K562 (cell line): ENCODE measurements around the gene SORBS2. TPM values are rescaled to one million over a fixed set of nuclear protein-coding genes. Genes with fewer than 3 reads are reported as not detected.

Experiments used
- ATF3 ChIP-seq, 2 experiments: fragments of 450-650 bp in 1 of 2; sonication (generic) in 1 of 2; formaldehyde crosslinking in 1 of 2; IDR thresholded peaks in 1 of 2; conservative IDR thresholded peaks in 1 of 2; 2 replicates each; pipeline versions ENCODE4 v1.6.1 to v1.8.1; 2016 to 2023; ENCODE audit warnings: mild to moderate bottlenecking in 2 of 2, moderate library complexity in 2 of 2, inconsistent platforms in 1 of 2, missing genetic modification reagents in 1 of 2
- CEBPB ChIP-seq: fragments of 450-650 bp; IDR thresholded peaks from 2 replicates; pipeline ENCODE4 v1.6.1; 2016; ENCODE audit warnings: missing genetic modification characterization, missing compliant biosample characterization
- HNRNPLL ChIP-seq: fragments of 200-400 bp; formaldehyde crosslinking; IDR thresholded peaks from 2 replicates; pipeline ENCODE4 v1.6.1; 2017; ENCODE audit warnings: low read length, low read depth, mild to moderate bottlenecking; ENCODE audit not compliant: poor library complexity, severe bottlenecking
- MCM2 ChIP-seq: fragments of 450-650 bp; IDR thresholded peaks from 2 replicates; pipeline ENCODE4 v1.6.1; 2017; ENCODE audit warnings: low read depth, mild to moderate bottlenecking
- NR2F6 ChIP-seq: fragments of 450-650 bp; formaldehyde crosslinking; IDR thresholded peaks from 2 replicates; pipeline ENCODE4 v1.4.0; 2020; ENCODE audit warnings: mild to moderate bottlenecking
- POLR2AphosphoS5 ChIP-seq: IDR thresholded peaks from 2 replicates; pipeline ENCODE4 v1.6.1; 2011; ENCODE audit warnings: mild to moderate bottlenecking, low read depth, low read length, moderate library complexity; ENCODE audit not compliant: control insufficient read depth, insufficient read depth
- RBM17 ChIP-seq: fragments of 200-400 bp; formaldehyde crosslinking; IDR thresholded peaks from 2 replicates; pipeline ENCODE4 v1.6.1; 2017; ENCODE audit warnings: low read depth, mild to moderate bottlenecking, low read length, borderline replicate concordance
- RBM34 ChIP-seq: fragments of 200-400 bp; formaldehyde crosslinking; IDR thresholded peaks from 2 replicates; pipeline ENCODE4 v1.6.1; 2018; ENCODE audit warnings: low read length, borderline replicate concordance; ENCODE audit not compliant: insufficient read depth
- REST ChIP-seq, 2 experiments: fragments of 450-650 bp; formaldehyde crosslinking in 1 of 2; IDR thresholded peaks; 2 replicates each; pipeline versions ENCODE4 v1.4.0 to v1.6.1; 2014 to 2020; ENCODE audit warnings: mild to moderate bottlenecking in 2 of 2, borderline replicate concordance in 1 of 2, low read depth in 1 of 2
- RUNX1 ChIP-seq: sonication (generic); IDR thresholded peaks from 2 replicates; pipeline ENCODE4 v1.6.1; 2016; ENCODE audit warnings: antibody characterized with exemption, low read depth
- STAG1 ChIP-seq: sonication (generic); formaldehyde crosslinking; IDR thresholded peaks from 2 replicates; pipeline ENCODE4 v1.5.0; 2020; ENCODE audit warnings: missing genetic modification reagents, borderline replicate concordance
- TCFL5 ChIP-seq: fragments of 250-450 bp; sonication (Bioruptor Pico); conservative IDR thresholded peaks from 2 replicates; pipeline ENCODE4 v1.6.1; 2021; ENCODE audit warnings: mild to moderate bottlenecking, moderate library complexity, matching md5 sums
- TSC22D4 ChIP-seq: fragments of 450-650 bp; IDR thresholded peaks from 2 replicates; pipeline ENCODE4 v1.6.1; 2016; ENCODE audit warnings: missing genetic modification characterization, missing biosample characterization, control low read depth
- ZBTB34 ChIP-seq: fragments of 250-450 bp; sonication (Bioruptor Pico); IDR thresholded peaks from 2 replicates; pipeline ENCODE4 v1.8.0; 2021; ENCODE audit warnings: mild to moderate bottlenecking, moderate library complexity
- ZNF134 ChIP-seq: fragments of 250-450 bp; sonication (Bioruptor Pico); conservative IDR thresholded peaks from 2 replicates; pipeline ENCODE4 v1.4.0; 2020
- ZNF561 ChIP-seq: fragments of 450-650 bp; formaldehyde crosslinking; conservative IDR thresholded peaks from 2 replicates; pipeline ENCODE4 v1.4.0; 2020; ENCODE audit warnings: mild to moderate bottlenecking, moderate library complexity
- polyA plus RNA-seq, 8 experiments: library from polyadenylated mRNA; depleted of rRNA in 4 of 8; stranded (reverse) in 5 of 8; unstranded in 3 of 8; fragments of >200 nt; fragmentation: Nextera tagmentation in 2 of 8; fragmentation: Illumina TruSeq in 1 of 8; extraction: Ambion mirVana in 2 of 8; extraction: Trizol in 1 of 8; gene quantifications; 2 replicates each; pipeline versions ENCODE4 v1.2.1 to v1.2.3, GENCODE V29; 2011 to 2014; ENCODE audit warnings: inconsistent platforms in 1 of 8, missing spikeins in 1 of 8
- total RNA-seq, 7 experiments: library from RNA; depleted of rRNA in 6 of 7; stranded (reverse); fragments of >200 nt in 6 of 7; fragmentation: Illumina TruSeq in 2 of 7; extraction: Trizol in 2 of 7; gene quantifications; 2 replicates each; pipeline versions ENCODE4 v1.2.1 to v1.2.3, GENCODE V29; 2011 to 2021; ENCODE audit warnings: low replicate concordance in 1 of 7

SORBS2 gene
- total and polyA plus RNA-seq, 9 of the 15 experiments (the other 6 are each of a cell fraction or from before 2014, with no cell fraction given), result 0.29 TPM; not detected in 8

GRCh38 chr4:185597532-185598188 is 214.3 kb downstream of the SORBS2 start (continued):
- no peak for TF ChIP-seq ZBTB34 (CRISPR knock-in tag)
- TF ChIP-seq RUNX1, result no peak
- peak; percentile 66; the same call in 1 of the 2 replicates for TF ChIP-seq STAG1
- TF ChIP-seq POLR2AphosphoS5, result no peak
- TF ChIP-seq ZNF561 (CRISPR knock-in tag), result no peak
- TF ChIP-seq RBM17, result no peak
- no peak for TF ChIP-seq ZNF134 (CRISPR knock-in tag)
- no peak for TF ChIP-seq TSC22D4 (tag)
- TF ChIP-seq HNRNPLL, result no peak
- TF ChIP-seq RBM34, result no peak
- TF ChIP-seq CEBPB (tag), result peak; percentile 73
- peak; percentile 85 for TF ChIP-seq ATF3 (IDR thresholded peaks at IDR 0.05)
- no peak for TF ChIP-seq ATF3 (CRISPR knock-in tag; conservative IDR thresholded peaks at IDR 0.05)
- TF ChIP-seq NR2F6 (CRISPR knock-in tag), result no peak
- no peak for TF ChIP-seq MCM2
- peak; percentile 80 for TF ChIP-seq REST (IDR thresholded peaks at IDR 0.05; ENCODE audit: borderline replicate concordance)
- no peak for TF ChIP-seq REST (CRISPR knock-in tag; IDR thresholded peaks at IDR 0.05; ENCODE audit: low read depth)
- TF ChIP-seq TCFL5, result no peak
